K562 (cell line): ENCODE data around the gene EXOSC1. TPM values are rescaled to one million over a fixed set of nuclear protein-coding genes. Genes with fewer than 3 reads are reported as not detected.

Source experiments
- ATAC-seq: fragments of 200-7000 bp; cut with Tn5 transposase; 3 replicates; pipeline ENCODE4 v1.9.1; 2020; ENCODE audit warnings: moderate library complexity
- BruUV-seq: library from RNA; stranded (reverse); fragments of 400-500 nt; replicated peaks from 2 replicates; lab custom pipeline; 2021; lab: Mats Ljungman, UMichigan
- CTCF ChIA-PET: fragments of 300-600 bp; formaldehyde crosslinking; extraction: SDS; loops from one replicate; lab custom pipeline; 2021; ENCODE audit warnings: low intra/inter-chr PET ratio; lab: Yijun Ruan, JAX
- POLR2A ChIA-PET: fragments of 300-600, 350-650 bp; sonication (Branson Sonifier 250); formaldehyde crosslinking; extraction: SDS; loops from one replicate; lab custom pipeline; 2021; ENCODE audit warnings: antibody characterized with exemption, inconsistent platforms; lab: Yijun Ruan, JAX
- DNase-seq, 4 experiments: peaks; one replicate each; pipeline versions ENCODE4 v3.0.0 to v3.0.0-alpha.2; 2011 to 2018; ENCODE audit warnings: low spot score in 3 of 4, mixed read lengths in 3 of 4; ENCODE audit errors: extremely low read depth in 1 of 4
- FAIRE-seq: peaks from 2 replicates; lab custom pipeline; 2011; peaks lifted over from hg19 to GRCh38; lab: Jason Lieb, UNC
- H2AFZ ChIP-seq: 2 replicates; pipeline ENCODE4 v1.6.0; 2011; ENCODE audit warnings: low read depth, low read length, control low read depth, inconsistent platforms
- H3K27ac ChIP-seq: fragments of 200-600 bp; 3 replicates; pipeline ENCODE4 v1.8.0; 2011; ENCODE audit warnings: low read depth, mild to moderate bottlenecking, control low read depth, inconsistent platforms, low read length, moderate library complexity, mixed read lengths; ENCODE audit errors: extremely low read depth
- H3K27me3 ChIP-seq, 2 experiments: fragments of 300-600 bp in 1 of 2; 2 replicates in 1 of 2; 3 replicates in 1 of 2; pipeline versions ENCODE4 v1.6.0 to v1.8.0; 2011; ENCODE audit warnings: inconsistent platforms in 2 of 2, low read length in 2 of 2, mild to moderate bottlenecking in 1 of 2, mixed read lengths in 1 of 2, moderate library complexity in 1 of 2; ENCODE audit not compliant: control insufficient read depth in 2 of 2, insufficient read depth in 2 of 2
- H3K36me3 ChIP-seq: fragments of 300-600 bp; 3 replicates; pipeline ENCODE4 v1.8.0; 2011; ENCODE audit warnings: mild to moderate bottlenecking, low read length, inconsistent platforms; ENCODE audit not compliant: control insufficient read depth, insufficient read depth
- H3K4me1 ChIP-seq, 2 experiments: fragments of 200-600 bp in 1 of 2; replicated peaks in 1 of 2; 2 replicates in 1 of 2; 3 replicates in 1 of 2; pipeline versions ENCODE4 v1.5.1 to v1.8.0; 2011; ENCODE audit warnings: inconsistent platforms in 2 of 2, low read length in 2 of 2, mild to moderate bottlenecking in 1 of 2, mixed read lengths in 1 of 2, moderate library complexity in 1 of 2; ENCODE audit not compliant: control insufficient read depth in 2 of 2, insufficient read depth in 2 of 2
- H3K4me2 ChIP-seq: 2 replicates; pipeline ENCODE4 v1.6.1; 2011; ENCODE audit warnings: low read length, control low read depth, inconsistent platforms, mixed read lengths; ENCODE audit not compliant: insufficient read depth
- H3K4me3 ChIP-seq: fragments of 200-600 bp; sonication (generic), shearing (Covaris generic); 2 replicates; pipeline ENCODE4 v1.5.1; 2016; ENCODE audit warnings: control low read depth, inconsistent platforms
- H3K79me2 ChIP-seq: fragments of 200-600 bp; 3 replicates; pipeline ENCODE4 v1.8.0; 2011; ENCODE audit warnings: low read length, inconsistent platforms; ENCODE audit not compliant: control insufficient read depth, insufficient read depth
- H3K9ac ChIP-seq, 2 experiments: 2 replicates each; pipeline versions ENCODE4 v1.6.0 to v1.6.1; 2011; ENCODE audit warnings: low read depth in 2 of 2, low read length in 2 of 2, control low read depth in 1 of 2, inconsistent platforms in 1 of 2, mild to moderate bottlenecking in 1 of 2, mixed read lengths in 1 of 2; ENCODE audit not compliant: insufficient read depth in 1 of 2
- H3K9me1 ChIP-seq: one replicate; pipeline ENCODE4 v1.6.0; 2011; ENCODE audit warnings: inconsistent platforms, mild to moderate bottlenecking, low read length, moderate library complexity; ENCODE audit not compliant: control insufficient read depth, insufficient read depth
- H3K9me3 ChIP-seq: replicated peaks from 2 replicates; pipeline ENCODE4 v1.5.1; 2011; ENCODE audit warnings: low read depth, low read length, inconsistent platforms; ENCODE audit not compliant: control insufficient read depth, insufficient read depth
- H4K20me1 ChIP-seq: replicated peaks from 2 replicates; pipeline ENCODE4 v1.6.1; 2011; ENCODE audit warnings: low read length, inconsistent platforms, mixed read lengths; ENCODE audit not compliant: control insufficient read depth, insufficient read depth
- E2F3 ChIP-seq: fragments of 250-450 bp; sonication (Bioruptor Pico); IDR thresholded peaks from 2 replicates; pipeline ENCODE4 v1.4.0; 2020; ENCODE audit warnings: mild to moderate bottlenecking
- KDM2B ChIP-seq: fragments of 250-450 bp; sonication (Bioruptor Pico); IDR thresholded peaks from 2 replicates; pipeline ENCODE4 v1.8.0; 2021; ENCODE audit warnings: mild to moderate bottlenecking, moderate library complexity
- RBM17 ChIP-seq: fragments of 200-400 bp; formaldehyde crosslinking; IDR thresholded peaks from 2 replicates; pipeline ENCODE4 v1.6.1; 2017; ENCODE audit warnings: low read depth, mild to moderate bottlenecking, low read length, borderline replicate concordance
- RFX1 ChIP-seq: fragments of 450-650 bp; IDR thresholded peaks from 2 replicates; pipeline ENCODE4 v1.6.1; 2016; ENCODE audit warnings: mild to moderate bottlenecking, moderate library complexity
- SAP30 ChIP-seq: fragments of 200-600 bp; sonication (generic); IDR thresholded peaks from 2 replicates; pipeline ENCODE4 v1.6.1; 2012; ENCODE audit warnings: borderline replicate concordance, low read depth, mild to moderate bottlenecking, moderate library complexity, low read length, control low read depth, inconsistent platforms; ENCODE audit not compliant: insufficient read depth, poor library complexity, severe bottlenecking
- SMAD2 ChIP-seq: fragments of 150-350 bp; IDR thresholded peaks from 2 replicates; pipeline ENCODE4 v1.6.1; 2014; ENCODE audit warnings: low read depth, mild to moderate bottlenecking, low read length
- TCF7L2 ChIP-seq: fragments of 150-350 bp; IDR thresholded peaks from 2 replicates; pipeline ENCODE4 v1.6.1; 2016; ENCODE audit warnings: low read depth, mild to moderate bottlenecking, low read length, moderate library complexity
- TRIM24 ChIP-seq, 2 experiments: fragments of 450-650 bp; IDR thresholded peaks; 2 replicates each; pipeline ENCODE4 v1.6.1; 2016
- XRCC4 ChIP-seq: IDR thresholded peaks from one replicate; pipeline ENCODE4 v1.6.1; 2011; ENCODE audit not compliant: insufficient read depth, insufficient read length; ENCODE audit errors: extremely low read depth
- YBX1 ChIP-seq: fragments of 450-650 bp; IDR thresholded peaks from 2 replicates; pipeline ENCODE4 v1.7.1; 2016; ENCODE audit warnings: mild to moderate bottlenecking
- ZNF644 ChIP-seq: fragments of 200-800 bp; sonication (Bioruptor generic); IDR thresholded peaks from 2 replicates; pipeline ENCODE4 v1.6.1; 2016; ENCODE audit warnings: low read depth, missing genetic modification characterization, missing compliant biosample characterization
- WGBS: fragments of 100-300 bp; shearing (Covaris generic); methylation state at CpG from one replicate; pipeline ENCODE4 v1.1.6; 2016; ENCODE audit warnings: low coverage, mixed read lengths; ENCODE audit not compliant: insufficient coverage; ENCODE audit errors: missing lambda C conversion rate; 5-methylcytosine and 5-hydroxymethylcytosine counted together
- in situ Hi-C: fragments of 300-500 bp; cut with MboI; formaldehyde crosslinking; loops from 4 replicates; pipeline ENCODE4 v1.15.0; 2018; ENCODE audit warnings: inconsistent platforms, mixed read lengths
- intact Hi-C: fragments of 100-400 bp; cut with micrococcal nuclease; formaldehyde crosslinking; loops from 2 replicates; pipeline ENCODE4 v1.14.2; 2022
- polyA plus RNA-seq, 8 experiments: library from polyadenylated mRNA; depleted of rRNA in 4 of 8; stranded (reverse) in 5 of 8; unstranded in 3 of 8; fragments of >200 nt; fragmentation: Nextera tagmentation in 2 of 8; fragmentation: Illumina TruSeq in 1 of 8; extraction: Ambion mirVana in 2 of 8; extraction: Trizol in 1 of 8; gene quantifications; 2 replicates each; pipeline versions ENCODE4 v1.2.1 to v1.2.3, GENCODE V29; 2011 to 2014; ENCODE audit warnings: inconsistent platforms in 1 of 8, missing spikeins in 1 of 8
- total RNA-seq, 7 experiments: library from RNA; depleted of rRNA in 6 of 7; stranded (reverse); fragments of >200 nt in 6 of 7; fragmentation: Illumina TruSeq in 2 of 7; extraction: Trizol in 2 of 7; gene quantifications; 2 replicates each; pipeline versions ENCODE4 v1.2.1 to v1.2.3, GENCODE V29; 2011 to 2021; ENCODE audit warnings: low replicate concordance in 1 of 7

EXOSC1 gene
- total and polyA plus RNA-seq, 9 of the 15 experiments (the other 6 are each of a cell fraction or from before 2014, with no cell fraction given) = 44.3 to 117 (median 67.0) TPM

GRCh38 chr10:97475936-97476594 lies 30.3 kb upstream of the EXOSC1 start:
- CTCF ChIA-PET = no interaction called here
- no peak for DNase-seq
- Histone ChIP-seq H3K4me2 (no peak overlapping the region), H3K9me3 (no peaks in the 10 kb centered on the region), H3K9ac (no peak overlapping the region), H3K79me2 (no peaks in the 10 kb centered on the region), H3K27me3 (no peaks in the 10 kb centered on the region), H2AFZ (no peak overlapping the region), H3K9me1 (no peaks in the 10 kb centered on the region), H4K20me1 (no peaks in the 10 kb centered on the region), H3K4me1 (no peaks in the 10 kb centered on the region), H3K27ac (no peak overlapping the region), H3K36me3 (peaks cover 84% of the 10 kb centered on the region), H3K4me3 (no peak overlapping the region)
- ATAC-seq = no peak
- WGBS = 91% methylated on average over 2 of the region's 2 CpGs
- POLR2A ChIA-PET = interaction anchor here (0.6 kb wide), 1 partner anchor 270 kb away, joined by 3 read pairs; no protein-coding TSS in a partner anchor
- in situ Hi-C loops = no loop called here
- BruUV-seq = no TSS peak
- TF ChIP-seq RFX1 (no peak), RBM17 (no peak), SAP30 (no peak), SMAD2 (no peak), KDM2B (CRISPR knock-in tag) (no peak), TCF7L2 (no peak), YBX1 (no peak), ZNF644 (tag) (no peak), XRCC4 (no peak), E2F3 (CRISPR knock-in tag) (no peak), TRIM24 (IDR thresholded peaks at IDR 0.05) (no peak)
- intact Hi-C loops = no loop called here
- FAIRE-seq = no peak
